Superior temporal gyrus (tissue), 1 donor: ENCODE measurements around the gene FAM78A.

Experiments used
- DNase-seq: peaks from one replicate; pipeline ENCODE4 v3.0.0-alpha.2; 2016; ENCODE audit errors: extremely low spot score

FAM78A gene

DNA sequence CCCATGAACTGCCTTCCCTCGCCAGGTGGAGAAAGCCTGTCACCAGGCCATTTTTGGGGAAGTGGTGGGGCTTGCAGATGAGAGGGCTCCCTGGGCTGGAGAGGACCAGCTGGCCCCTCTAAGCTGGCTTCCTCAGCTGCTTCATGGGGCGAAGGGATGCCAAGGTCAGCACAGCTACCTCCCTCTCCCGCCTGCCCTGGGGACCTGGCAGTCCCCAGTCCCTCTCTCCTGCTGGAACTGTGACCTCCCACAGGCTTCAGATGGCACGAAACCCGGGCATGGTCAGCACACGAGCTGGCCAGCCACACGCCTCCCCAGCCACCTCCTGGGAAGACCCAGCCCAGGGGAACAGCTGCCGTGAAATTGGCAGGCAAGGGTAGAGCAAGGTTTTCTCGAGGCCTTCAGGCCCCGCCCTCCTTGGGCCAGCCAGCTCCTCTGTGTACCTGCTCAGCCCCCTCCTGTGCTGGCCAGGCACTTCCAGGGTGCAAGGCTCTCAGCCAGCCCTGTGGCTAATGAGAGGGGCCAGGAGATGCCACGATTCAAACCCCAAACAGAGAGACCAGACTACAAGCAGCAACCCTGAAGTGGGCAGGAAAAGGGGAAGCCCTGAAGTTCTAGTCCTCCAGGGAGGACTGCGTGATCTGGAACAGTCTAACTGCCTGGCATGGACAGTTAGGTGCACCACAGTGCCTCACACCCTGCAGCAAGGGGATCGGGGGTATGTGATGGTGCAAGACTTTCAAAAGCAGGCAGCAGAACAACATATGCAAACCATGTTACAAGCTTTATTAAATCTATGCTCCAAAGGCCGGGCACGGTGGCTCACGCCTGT lies 26.1 kb upstream of the FAM78A start:
- no peak for DNase-seq

DNA sequence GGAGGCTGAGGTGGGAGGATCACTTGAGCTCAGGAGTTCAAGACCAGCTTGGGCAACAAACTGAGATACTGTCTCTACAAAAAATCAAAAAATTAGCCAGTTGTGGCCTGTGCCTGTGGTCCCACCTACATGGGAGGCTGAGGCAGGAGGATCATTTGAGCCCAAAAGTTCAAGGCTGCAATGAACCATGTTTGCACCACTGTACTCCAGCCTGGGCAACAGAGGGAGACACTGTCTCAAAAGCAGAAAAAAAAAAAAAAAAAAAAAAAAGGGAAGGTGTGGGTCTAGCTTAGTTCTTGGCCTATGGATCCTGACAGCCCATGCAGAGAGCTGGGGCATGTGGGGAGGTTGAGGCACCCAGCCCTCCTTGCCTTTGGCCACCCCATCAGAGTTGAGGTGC lies 24.1 kb upstream of the FAM78A start:
- no peak for DNase-seq

DNA sequence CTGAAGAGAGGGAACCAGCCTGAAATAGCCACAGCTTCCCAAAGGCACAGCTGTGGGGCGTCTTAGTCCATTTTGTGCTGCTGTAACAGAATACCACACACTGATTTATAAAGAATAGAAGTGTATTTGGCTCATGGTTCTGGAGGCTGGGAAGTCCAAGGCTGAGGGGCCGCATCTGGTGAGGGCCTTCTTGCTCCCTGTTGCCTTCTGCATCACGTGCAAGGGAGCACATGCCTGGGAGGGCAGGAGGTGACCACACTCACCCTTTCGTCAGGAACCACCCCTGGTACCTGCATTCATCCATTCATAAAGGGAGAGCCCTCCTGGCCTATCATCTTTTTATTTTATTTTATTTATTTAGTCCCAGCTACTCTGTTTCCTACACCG lies 23.6 kb upstream of the FAM78A start:
- no peak for DNase-seq

DNA sequence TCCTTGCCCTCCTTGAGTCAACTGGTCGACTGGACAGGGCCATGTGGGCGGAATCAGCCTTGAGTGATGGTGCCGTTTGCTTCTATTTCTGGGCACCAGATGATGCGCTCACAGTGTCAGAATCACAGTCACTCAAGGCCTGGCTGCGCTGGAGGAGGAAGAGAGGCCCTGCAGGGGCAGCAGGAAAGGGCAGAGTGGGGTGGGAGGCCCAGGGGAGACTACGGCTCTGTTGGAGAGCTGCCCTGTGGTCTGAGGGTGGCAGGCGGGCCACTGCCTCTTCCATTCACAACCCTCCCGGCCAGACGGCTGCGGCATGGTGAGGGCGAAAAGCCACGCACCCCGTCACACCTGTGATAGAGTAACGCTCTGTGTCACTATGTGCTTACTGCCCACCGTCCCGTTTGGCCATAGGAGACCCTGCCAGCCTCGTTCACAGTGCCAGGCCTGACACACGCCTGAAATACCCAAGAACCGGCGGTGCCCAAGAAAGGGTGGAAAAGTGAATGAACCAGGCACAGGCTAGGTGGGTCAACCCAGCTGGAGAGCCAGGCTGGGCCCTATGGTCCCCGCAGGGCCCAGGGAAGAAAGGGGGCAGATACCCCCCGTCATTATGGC lies 23.1 kb upstream of the FAM78A start:
- DNase-seq, result no peak

DNA sequence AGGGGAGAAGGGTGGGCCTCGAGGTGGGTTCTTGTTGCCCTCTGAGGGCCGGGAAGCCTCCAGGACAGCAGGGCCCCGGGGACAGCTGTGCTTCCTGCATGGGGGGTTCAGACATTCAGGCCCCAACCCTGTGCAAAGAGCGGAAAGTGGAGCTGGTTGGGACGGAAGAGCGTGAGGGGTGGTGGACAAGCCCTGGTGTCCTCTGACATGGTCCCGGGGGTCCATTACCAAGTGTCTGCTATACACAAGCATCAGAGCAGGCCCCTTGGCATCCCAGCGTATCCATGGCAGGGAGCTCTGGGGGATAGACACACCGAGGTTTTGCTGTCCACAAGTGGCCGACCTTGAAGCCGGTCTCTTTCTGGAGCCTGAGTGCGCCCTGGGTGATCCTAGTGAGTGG lies 22.5 kb upstream of the FAM78A start:
- no peak for DNase-seq

DNA sequence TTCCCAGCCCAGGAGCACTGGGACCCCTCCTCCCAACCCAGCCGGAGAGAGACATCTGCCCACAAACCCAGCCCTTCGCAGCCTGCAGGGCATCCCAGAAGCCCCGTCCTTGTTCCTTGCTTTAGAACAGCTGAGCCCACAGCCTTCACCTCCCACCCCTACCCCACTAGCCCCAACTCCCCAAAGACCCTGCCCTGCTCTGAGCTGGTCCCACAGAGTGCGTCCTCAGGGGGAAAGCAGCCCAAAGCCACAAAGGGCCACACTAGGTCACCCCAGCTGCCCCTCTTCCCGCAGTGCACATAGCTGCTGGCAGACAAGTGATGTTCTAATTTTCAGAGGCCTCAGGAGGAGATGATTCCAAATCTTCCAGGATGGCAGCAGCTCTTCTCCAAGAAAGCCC lies 22.0 kb upstream of the FAM78A start:
- no peak for DNase-seq

DNA sequence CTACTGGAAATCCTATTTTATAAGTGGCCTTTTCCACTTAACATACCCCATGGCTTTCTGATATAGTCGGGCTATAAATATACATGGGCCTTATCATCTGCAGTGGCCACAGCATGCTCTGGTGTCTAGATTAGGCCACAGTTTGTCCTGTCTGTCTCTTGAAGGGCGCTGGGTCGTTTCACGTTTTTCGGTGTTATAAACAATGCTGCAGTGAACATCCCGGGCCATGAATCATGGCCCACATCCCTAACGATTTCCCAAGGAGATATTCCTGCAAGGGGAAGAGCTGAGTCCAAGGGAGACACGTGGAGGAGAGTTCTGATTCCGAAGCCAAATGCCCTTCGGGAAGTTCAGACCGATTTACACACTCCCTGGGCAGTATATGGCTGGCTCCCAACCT lies 21.6 kb upstream of the FAM78A start:
- DNase-seq, result no peak

DNA sequence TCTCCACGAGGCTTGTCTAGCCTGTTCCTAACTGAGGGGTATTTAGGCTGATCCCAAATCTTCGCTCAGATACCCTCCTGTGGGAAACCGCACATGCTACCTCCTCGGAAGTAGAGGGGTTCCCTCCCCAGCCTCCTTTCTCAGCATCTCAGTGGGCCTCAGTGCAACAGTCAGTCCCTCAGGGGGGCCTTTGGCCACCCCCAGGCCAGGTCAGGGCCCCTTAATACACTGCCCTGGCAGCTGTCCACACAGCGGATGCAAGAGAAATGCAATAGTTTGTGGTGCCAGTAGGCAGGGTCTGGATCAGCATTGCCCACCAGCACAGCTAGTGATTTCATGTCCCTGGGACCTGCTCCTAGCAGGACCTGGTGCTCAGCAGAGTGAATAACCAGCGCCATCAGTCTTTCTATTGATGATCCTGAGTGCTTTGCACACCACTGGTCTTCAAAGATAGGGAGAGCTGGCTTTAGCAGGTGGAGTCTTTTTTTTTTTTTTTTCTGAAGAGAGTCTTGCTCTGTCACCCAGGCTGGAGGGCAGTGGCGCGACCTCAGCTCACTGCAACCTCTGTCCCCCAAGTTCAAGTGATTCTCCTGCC lies 20.7 kb upstream of the FAM78A start:
- DNase-seq, result no peak

DNA sequence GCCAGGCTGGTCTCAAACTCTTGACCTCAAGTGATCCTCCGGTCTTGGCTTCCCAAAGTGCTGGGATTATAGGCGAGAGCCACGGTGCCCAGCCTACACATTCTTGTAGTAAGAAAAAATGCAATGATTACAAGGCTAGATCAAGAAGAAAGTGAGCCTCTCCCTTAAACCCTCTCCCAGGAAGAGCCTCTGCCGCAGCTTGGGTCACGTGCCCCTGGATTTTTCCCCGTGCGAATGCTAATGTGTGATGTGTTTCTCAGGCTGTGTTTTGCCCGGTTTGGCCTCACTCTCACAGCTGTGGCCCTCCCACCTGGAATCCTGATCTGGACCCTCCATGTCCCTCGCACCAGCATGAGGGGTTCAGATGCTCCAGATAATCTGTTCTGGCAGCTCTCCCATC lies 20.1 kb upstream of the FAM78A start:
- DNase-seq, result no peak

DNA sequence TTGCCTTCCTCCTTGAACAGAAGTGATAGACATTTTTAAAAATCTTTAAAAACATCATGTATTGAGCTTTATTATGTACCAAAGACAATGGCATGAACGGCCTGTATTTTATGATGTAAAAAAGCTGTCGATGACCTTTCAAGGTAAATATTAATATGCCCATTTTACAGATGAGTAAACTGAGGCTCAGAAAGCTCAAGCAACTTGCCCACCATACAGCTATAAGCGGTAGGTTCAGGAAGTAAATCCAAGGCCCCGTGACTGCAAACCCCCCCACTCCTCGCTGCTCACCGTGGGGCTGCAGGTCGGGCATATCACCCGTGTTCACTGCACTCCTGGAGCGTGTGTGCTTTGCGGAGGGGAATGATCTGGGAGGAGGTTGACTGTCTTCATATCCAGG lies 16.6 kb upstream of the FAM78A start:
- DNase-seq, result no peak

DNA sequence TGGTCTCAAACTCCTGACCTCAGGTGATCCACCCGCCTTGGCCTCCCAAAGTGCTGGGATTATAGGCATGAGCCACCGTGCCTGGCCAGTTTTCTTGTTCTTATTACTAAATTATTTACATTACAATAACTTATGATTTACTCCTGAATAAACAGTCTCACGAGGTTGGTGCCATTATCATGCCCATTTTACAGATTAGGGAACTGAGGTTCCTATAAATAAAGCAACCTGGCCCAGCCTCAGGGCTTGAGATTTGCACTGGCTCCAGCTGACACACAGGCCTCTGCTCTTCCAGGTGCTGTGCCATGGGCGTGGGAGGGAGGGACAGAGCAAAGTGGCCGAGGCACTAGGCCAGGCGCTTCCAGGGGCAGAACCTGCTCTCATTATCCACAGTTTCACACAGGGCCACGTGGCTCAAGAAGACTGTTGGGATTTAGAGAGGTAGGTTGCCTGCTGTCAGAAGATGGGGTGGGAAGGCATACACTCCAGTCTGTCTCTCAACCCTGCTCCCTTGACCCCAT lies 15.5 kb upstream of the FAM78A start:
- DNase-seq, result no peak

DNA sequence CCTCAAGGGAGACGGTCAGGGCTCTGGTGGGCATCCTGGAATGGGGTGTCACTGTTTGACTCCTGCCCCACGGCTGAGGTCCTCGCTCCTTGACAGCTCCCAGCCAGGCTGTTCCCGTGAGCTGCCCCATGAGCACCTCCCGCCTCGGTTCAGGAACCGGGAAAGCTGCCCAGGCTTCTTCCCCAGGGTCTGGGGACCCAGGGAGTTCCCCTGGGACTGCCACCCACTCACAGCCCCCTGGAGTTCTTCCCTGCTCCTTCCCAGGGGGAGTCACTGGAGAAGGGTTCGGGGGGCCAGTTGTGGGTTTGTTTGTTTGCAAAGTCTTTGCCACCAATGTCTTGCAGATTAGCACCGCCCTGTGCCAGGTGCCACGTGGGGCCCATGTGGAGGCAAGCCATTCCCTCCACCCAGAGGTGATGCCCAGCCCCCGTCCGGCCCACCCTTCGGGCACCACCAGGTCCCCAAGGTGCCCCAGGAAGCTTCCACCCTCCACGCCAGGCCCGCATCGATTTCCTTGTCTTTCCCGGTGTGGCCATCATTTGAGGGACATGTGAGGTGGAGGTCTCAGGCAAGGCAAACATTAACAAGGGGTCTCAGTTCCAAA lies 14.6 kb upstream of the FAM78A start:
- DNase-seq, result no peak

DNA sequence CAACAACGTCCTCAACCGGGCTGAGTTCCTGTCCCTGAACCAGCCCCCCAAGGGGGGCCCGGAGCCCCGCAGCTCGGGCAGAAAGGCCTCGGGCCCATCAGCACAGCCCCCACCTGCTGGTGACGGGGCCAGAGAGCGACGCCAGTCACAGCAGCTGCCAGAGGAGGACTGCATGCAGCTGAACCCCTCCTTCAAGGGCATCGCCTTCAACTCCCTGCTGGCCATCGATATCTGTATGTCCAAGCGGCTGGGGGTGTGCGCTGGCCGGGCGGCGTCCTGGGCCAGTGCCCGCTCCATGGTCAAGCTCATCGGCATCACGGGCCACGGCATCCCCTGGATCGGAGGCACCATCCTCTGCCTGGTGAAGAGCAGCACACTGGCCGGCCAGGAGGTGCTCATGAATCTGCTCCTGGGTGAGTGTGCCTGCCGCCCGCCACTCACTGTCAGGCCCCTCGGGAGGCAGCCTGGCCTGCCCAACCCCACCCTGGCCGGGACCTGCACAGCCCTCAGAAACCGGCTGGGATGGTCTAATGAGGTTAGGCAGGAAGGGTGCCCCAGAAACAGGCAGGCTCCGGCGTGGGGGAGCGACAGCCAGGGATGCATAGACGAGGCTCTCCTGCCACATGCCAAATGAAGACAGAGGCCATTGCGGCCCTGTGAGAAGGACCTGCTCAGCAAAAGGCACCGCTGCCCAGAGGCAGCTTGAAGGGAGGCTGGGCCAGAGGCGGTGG lies 13.9 kb upstream of the FAM78A start:
- DNase-seq, result no peak

DNA sequence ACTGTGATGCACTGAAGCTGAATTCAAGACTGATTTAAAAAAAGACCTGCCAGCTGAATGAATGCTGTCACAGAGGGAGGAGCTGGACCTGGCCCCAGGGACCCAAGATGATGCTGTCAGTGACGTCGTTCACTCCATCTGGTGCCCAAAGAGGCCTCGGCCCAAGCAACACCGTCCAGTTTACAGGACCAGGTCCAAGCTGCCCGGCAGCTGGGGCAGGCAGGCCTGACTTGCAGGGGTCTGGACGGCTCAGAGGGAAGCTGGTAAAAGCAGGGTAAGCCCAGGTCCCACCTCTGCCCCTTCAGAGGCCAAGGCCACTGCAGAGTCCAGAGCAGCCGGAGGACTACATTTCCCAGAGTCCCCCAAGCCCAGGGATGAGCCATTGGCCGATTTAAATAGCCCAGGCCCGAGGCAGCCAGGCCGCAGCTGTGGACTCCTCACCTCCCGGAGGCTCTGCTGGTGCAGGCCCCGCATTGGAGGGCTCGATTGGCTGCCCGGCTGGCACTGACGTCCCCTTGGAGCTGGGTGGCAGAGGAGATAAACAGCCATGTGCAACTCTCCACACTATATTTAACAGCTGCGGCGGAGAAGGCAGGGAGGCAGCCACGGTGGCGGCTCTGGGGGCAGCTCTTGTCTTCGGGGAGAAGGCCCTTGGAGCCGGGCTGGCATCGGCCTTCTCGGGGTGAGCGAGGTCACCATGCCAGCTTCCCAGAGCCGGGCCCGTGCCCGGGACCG lies 13.2 kb upstream of the FAM78A start, which contains the start of gene PLPP7:
Gene PLPP7 (plus strand): TSS at position 423 of the 735 bp plus-strand sequence. CDS start 275 bp downstream, at position 698.
- DNase-seq, result peak; percentile 92

DNA sequence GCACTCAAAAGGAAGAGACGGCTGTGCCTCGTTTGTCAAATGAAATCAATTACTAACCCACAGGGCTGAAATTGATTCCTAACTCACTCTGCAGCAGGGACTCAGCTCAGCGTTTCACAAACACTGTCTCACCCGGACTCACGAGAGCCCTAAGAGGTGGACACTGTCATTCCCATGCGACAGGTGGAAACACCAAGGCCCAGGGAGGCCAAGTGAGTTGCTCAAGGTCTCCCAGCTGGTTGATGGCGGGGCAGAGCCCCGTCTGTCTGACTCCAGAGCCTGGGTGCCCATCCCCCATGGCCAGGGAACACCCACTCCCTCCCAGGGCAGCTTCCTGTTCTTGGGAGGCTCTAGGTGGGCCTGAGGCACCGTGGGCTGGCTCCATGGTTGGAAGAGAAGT lies 11.9 kb upstream of the FAM78A start:
- DNase-seq, result no peak

DNA sequence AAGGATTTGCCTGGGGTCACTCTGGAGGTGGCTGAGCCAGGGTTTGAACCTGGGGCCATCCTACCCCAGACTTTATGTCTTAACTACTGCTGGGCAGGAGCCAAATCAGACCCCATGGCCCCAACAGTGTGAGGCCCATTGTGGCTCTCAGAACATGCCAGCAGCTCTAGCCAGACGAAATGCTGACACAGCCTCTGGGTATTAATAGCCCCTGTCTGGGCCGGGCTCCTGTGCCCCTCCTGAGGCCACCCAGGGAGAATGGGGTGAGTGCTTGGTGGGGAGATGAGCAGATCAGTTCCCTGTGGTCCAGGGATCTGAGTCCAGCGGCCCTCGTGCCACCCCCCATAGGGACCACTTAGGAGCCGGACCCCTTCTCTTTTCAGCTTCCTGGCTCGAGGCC lies 11.0 kb upstream of the FAM78A start:
- no peak for DNase-seq

DNA sequence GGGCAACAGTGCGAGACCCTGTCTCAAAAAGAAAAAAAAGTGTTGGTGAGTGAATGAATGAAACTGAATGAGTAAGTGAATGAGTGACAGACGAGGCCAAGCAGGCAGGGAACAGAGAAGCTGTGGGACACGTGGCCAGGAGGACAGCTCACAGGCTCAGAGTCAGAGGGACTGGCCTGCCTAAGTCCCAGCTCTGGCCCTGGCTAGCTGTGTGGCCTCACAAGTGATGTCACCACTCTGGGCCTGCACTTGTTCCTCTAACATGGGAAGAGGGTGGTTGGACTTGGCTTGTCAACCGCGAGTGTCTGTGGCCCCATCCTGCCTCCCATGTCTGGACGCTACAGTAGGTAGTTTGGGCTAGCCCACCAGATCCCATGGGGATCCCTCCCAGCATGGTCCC lies 8.5 kb upstream of the FAM78A start:
- DNase-seq, result no peak

DNA sequence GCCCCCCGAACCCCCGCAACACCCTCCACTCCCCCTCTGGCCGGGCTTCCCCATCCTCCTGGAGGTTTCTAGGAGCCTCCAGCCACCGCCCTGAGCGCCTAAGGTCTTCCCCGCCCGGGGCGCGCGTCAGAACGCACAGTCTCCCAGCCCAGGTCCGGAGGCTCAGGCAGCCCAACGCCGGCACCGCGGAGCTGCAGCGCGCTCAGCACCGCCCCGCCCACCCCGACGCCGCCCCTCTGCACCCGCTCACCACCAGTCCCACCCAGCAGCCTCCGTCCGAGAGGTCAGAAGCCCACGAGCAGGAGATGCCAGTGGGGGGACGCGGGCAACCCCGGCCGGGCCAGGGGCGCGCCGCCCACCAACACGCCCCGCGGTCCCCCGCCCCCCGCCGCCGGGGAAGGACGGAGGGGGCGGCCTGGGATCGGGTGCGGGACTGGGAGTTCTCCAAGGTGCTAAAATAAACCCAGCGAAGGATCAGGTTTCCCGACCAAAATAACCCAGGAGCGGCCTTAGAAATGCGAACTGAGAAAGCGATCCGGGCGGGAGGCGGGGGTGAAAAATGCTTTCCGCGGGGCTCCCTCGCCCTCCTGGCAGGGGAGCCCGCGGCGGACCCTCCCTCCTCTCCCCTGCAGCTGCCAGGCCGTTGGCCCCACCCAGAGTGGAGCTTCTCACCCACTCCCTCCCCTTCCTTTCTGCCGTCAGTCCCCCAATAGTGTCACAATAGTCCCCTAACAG lies 6.5 kb upstream of the FAM78A start:
- no peak for DNase-seq

DNA sequence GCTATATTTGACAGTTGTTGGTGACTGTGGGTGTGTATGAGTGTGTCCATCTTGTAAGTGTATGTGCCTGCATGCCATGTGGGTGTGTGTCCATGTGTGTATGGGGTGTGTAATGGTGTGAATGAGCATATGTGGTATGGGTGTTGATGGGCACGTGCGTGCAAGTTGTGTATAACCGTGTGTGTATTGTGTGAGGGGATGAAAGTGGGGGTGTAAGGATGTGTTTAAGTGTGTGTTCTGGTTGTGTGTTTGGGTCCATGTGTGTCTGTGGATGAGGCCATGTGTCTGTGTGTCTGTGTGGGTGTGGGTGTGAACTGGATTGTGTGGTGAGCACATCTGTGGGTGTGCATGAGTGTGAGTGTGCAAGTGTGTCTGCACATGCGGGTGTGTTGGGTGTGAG lies 5.9 kb upstream of the FAM78A start:
- DNase-seq, result no peak
